BLaER1 (cell line): Measurements from ENCODE around the gene NOXO1.

Source experiments
- H3K27ac ChIP-seq: shearing (Covaris generic); formaldehyde crosslinking; 2 replicates; pipeline ENCODE4 v1.8.1; 2022
- H3K27me3 ChIP-seq: shearing (Covaris generic); formaldehyde crosslinking; 2 replicates; pipeline ENCODE4 v1.8.1; 2022
- H3K36me3 ChIP-seq: shearing (Covaris generic); formaldehyde crosslinking; 2 replicates; pipeline ENCODE4 v1.8.1; 2022
- H3K4me1 ChIP-seq: shearing (Covaris generic); formaldehyde crosslinking; 2 replicates; pipeline ENCODE4 v1.8.1; 2022
- H3K4me2 ChIP-seq: shearing (Covaris generic); formaldehyde crosslinking; 2 replicates; pipeline ENCODE4 v1.8.1; 2022
- H3K4me3 ChIP-seq: shearing (Covaris generic); formaldehyde crosslinking; 2 replicates; pipeline ENCODE4 v1.8.1; 2022
- H3K9ac ChIP-seq: shearing (Covaris generic); formaldehyde crosslinking; 2 replicates; pipeline ENCODE4 v1.8.1; 2022
- H3K9me3 ChIP-seq: shearing (Covaris generic); formaldehyde crosslinking; 2 replicates; pipeline ENCODE4 v1.8.1; 2022
- H4K20me1 ChIP-seq: shearing (Covaris generic); formaldehyde crosslinking; 2 replicates; pipeline ENCODE4 v1.8.1; 2022
- Cebpa-rat ChIP-seq: shearing (Covaris generic); IDR thresholded peaks from 2 replicates; pipeline ENCODE4 v1.8.1; 2022

Gene NOXO1, protein sequence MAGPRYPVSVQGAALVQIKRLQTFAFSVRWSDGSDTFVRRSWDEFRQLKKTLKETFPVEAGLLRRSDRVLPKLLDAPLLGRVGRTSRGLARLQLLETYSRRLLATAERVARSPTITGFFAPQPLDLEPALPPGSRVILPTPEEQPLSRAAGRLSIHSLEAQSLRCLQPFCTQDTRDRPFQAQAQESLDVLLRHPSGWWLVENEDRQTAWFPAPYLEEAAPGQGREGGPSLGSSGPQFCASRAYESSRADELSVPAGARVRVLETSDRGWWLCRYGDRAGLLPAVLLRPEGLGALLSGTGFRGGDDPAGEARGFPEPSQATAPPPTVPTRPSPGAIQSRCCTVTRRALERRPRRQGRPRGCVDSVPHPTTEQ

DNA sequence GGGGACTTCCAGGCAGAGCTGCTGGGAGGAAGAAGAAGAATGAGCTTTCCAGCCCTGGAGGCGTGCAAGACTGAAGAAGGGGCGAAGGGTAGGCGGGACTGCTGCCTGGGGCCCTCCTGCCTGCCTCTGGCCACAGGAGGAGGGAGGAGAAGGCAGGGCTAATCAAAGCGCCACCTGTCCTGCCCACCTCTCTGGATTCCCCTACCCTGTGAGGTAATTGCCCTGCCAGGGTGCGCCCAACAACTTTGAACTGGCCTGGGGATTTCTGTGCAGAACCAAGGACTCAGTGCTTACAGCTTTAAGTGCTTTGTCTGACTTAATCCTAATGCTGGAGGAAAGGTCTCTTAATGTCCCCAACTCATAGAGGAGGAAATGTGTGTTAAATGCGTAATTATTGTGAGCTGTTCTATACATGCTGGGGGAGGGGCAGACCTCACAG is at the start of gene NOXO1:
Gene NOXO1, minus strand, starts transcription at position 72 of the 439 bp plus-strand sequence. CDS start 290 bp downstream, outside the sequence.
- no peak within 1 kb of the TSS for H3K4me3 ChIP-seq
- no peak for TF ChIP-seq Cebpa-rat
- peaks cover 45% of the 10 kb centered on the region for H3K36me3 ChIP-seq
- H3K27ac ChIP-seq, result no peak within 1 kb of the TSS
- peaks cover 65% of the 10 kb centered on the region for H4K20me1 ChIP-seq
- peaks cover 42% of the 10 kb centered on the region for H3K4me1 ChIP-seq
- no peak within 1 kb of the TSS for H3K9ac ChIP-seq
- H3K4me2 ChIP-seq, result no peak within 1 kb of the TSS; the same call in 1 of the 2 replicates
- peaks cover 68% of the 10 kb centered on the region for H3K27me3 ChIP-seq
- H3K9me3 ChIP-seq, result no peaks in the 10 kb centered on the region

GRCh38 chr16:2030036-2030435 is 48.8 kb upstream of the NOXO1 start:
- peaks cover 39% of the 10 kb centered on the region for H3K27me3 ChIP-seq
- H3K36me3 ChIP-seq, result peaks cover 7% of the 10 kb centered on the region
- no peak overlapping the region for H3K4me3 ChIP-seq
- no peaks in the 10 kb centered on the region for H3K9me3 ChIP-seq
- H3K27ac ChIP-seq, result no peak overlapping the region
- TF ChIP-seq Cebpa-rat, result no peak
- H3K4me2 ChIP-seq, result peak overlapping the region; percentile 98; the same call in 1 of the 2 replicates
- H3K4me1 ChIP-seq, result peaks cover 77% of the 10 kb centered on the region
- H4K20me1 ChIP-seq, result peaks cover 18% of the 10 kb centered on the region
- no peak overlapping the region for H3K9ac ChIP-seq

- Histone ChIP-seq H3K9ac (no peak overlapping the region), H3K36me3 (peaks cover 7% of the 10 kb centered on the region), H3K4me1 (peaks cover 71% of the 10 kb centered on the region), H3K27ac (no peak overlapping the region), H3K4me2 (no peak overlapping the region), H3K27me3 (peaks cover 42% of the 10 kb centered on the region), H3K9me3 (no peaks in the 10 kb centered on the region), H3K4me3 (no peak overlapping the region), H4K20me1 (peaks cover 18% of the 10 kb centered on the region)
- no peak for TF ChIP-seq Cebpa-rat
Observed at GRCh38 chr16:2029350-2029749, 48.1 kb upstream of the NOXO1 start.

DNA sequence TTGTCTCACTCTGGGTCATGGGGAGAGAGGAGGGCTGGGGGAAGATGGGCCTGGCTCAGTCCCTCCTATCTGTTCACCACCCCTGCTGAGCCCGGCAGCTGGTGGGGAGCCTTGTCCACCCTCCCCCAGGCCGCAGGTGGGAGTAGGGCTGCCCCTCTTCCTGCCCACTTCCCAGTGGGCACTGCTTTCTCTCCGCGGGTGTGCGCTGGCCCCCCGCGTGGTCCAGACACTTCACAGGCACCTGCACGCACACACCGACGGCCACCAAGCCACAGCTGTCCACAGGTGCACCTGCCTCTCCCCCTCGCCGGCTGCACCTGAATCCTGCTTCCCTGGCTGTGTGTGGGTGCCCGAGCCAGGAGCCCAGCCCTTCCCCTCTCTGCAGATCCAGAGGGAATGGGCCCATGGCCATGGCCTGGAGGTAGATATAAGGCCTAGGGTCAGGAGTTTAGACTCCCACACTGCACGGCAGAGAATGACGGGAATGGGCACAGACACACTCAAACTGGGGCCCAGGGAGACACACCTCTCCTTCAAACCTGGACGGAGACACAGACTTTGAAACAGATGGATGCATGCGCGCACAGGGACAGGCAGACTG is 47.5 kb upstream of the NOXO1 start:
- H3K36me3 ChIP-seq, result peaks cover 7% of the 10 kb centered on the region
- H3K9ac ChIP-seq, result no peak overlapping the region
- H3K4me1 ChIP-seq, result peaks cover 71% of the 10 kb centered on the region
- no peak overlapping the region for H3K4me3 ChIP-seq
- H3K27me3 ChIP-seq, result peaks cover 42% of the 10 kb centered on the region
- H3K4me2 ChIP-seq, result peak overlapping the region; percentile 96
- peaks cover 18% of the 10 kb centered on the region for H4K20me1 ChIP-seq
- H3K9me3 ChIP-seq, result no peaks in the 10 kb centered on the region
- H3K27ac ChIP-seq, result no peak overlapping the region
- TF ChIP-seq Cebpa-rat, result no peak

DNA sequence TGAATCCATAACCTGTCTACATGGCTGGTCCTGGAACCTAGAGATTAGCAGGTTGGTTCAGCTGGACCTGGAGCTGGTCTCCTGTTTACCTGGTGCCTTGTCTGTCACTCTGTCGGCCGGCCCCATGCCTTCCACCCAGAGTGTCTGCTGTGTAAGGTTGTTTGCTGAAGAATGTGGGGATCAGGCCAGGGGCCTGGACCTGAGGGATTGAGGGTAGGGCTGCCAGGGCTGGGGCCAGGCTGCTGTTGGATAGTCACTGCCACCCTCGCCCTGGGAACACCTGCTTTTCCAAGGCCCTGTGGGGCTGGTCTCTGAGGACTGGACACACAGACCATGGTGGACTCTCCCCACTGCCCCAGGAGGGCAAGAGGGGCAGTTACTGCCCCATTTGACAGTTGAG is 46.9 kb upstream of the NOXO1 start:
- Histone ChIP-seq H3K4me3 (peak overlapping the region; percentile 74; the same call in 1 of the 2 replicates), H3K4me1 (peaks cover 70% of the 10 kb centered on the region), H3K9me3 (no peaks in the 10 kb centered on the region), H3K36me3 (peaks cover 7% of the 10 kb centered on the region), H3K9ac (no peak overlapping the region), H3K27me3 (peaks cover 42% of the 10 kb centered on the region), H3K27ac (no peak overlapping the region), H4K20me1 (peaks cover 18% of the 10 kb centered on the region), H3K4me2 (peak overlapping the region; percentile 96)
- no peak for TF ChIP-seq Cebpa-rat

- Histone ChIP-seq H3K9ac (peak overlapping the region; percentile 74), H3K36me3 (peaks cover 7% of the 10 kb centered on the region), H3K9me3 (no peaks in the 10 kb centered on the region), H3K27me3 (peaks cover 42% of the 10 kb centered on the region), H3K4me2 (peak overlapping the region; percentile 96), H4K20me1 (peaks cover 18% of the 10 kb centered on the region), H3K27ac (peak overlapping the region; percentile 56), H3K4me3 (peak overlapping the region; percentile 74), H3K4me1 (peaks cover 69% of the 10 kb centered on the region)
- no peak for TF ChIP-seq Cebpa-rat
Observed at GRCh38 chr16:2027024-2028010, 46.0 kb upstream of the NOXO1 start.

- Histone ChIP-seq H3K4me2 (peak within 1 kb of the TSS; percentile 96), H3K27me3 (peaks cover 48% of the 10 kb centered on the region), H3K4me1 (peaks cover 61% of the 10 kb centered on the region), H3K9ac (peak within 1 kb of the TSS; percentile 74), H3K36me3 (peaks cover 7% of the 10 kb centered on the region), H3K4me3 (peak within 1 kb of the TSS; percentile 74), H3K9me3 (no peaks in the 10 kb centered on the region), H4K20me1 (peaks cover 18% of the 10 kb centered on the region), H3K27ac (peak within 1 kb of the TSS; percentile 56)
- no peak for TF ChIP-seq Cebpa-rat
Observed at GRCh38 chr16:2026461-2027023, 45.3 kb upstream of the NOXO1 start, which contains the start of gene NHERF2. TSS of gene NHERF2 (plus strand) at chr16:2026902. CDS start at chr16:2027006, 104 bp downstream.

DNA sequence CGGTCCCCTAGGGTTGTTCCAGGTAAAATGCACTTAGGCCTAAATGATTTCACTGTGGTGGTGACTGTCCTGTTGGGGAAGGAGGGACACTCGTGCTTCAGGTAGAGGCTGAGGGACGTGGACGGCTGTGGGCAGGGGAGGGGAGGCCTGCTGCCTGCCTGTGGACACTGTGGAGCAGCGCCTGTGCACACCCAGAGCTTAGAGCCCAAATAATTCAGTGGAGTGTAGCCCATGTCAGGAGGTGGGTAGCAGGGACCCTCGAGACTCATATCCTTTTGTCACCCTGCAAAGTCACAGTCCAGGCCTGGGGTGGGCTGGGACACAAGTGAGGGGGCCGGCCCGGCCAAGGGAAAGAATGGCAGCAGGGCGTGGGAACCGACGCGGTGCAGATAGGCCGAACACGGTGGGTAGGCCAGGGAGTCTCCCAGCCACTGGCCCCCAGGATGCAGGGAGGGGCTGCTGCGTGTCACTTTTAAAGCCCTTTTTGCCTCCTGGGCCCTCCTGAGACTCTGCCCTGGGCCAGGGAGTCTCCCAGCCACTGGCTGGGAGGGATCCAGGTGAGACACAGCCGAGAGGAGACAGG is 44.7 kb upstream of the NOXO1 start:
- Histone ChIP-seq H3K27me3 (peaks cover 54% of the 10 kb centered on the region), H3K4me1 (peaks cover 56% of the 10 kb centered on the region), H3K4me3 (no peak overlapping the region)

DNA sequence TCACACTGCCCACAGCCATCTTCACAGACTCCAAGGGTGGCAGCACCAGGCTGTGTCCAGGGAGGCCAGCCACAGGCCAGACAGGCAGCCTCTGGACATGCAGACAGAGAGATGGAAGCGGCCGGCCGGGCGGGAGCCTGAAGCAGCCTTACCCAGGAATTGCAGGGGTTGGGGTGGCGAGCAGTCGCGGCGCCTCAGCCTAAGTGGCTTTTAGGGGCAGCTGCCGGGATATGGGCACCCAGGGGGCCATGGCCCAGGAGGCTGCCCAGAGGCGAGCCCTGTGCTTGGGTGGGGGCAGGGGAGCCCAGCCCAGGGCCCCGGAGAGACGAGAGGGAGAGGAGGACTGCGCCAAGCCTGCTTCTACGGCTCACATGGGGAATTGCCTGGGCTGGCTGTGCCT is 44.0 kb upstream of the NOXO1 start:
- H3K27me3 ChIP-seq, result peaks cover 61% of the 10 kb centered on the region
- H3K27ac ChIP-seq, result no peak overlapping the region
- H3K9me3 ChIP-seq, result no peaks in the 10 kb centered on the region
- H4K20me1 ChIP-seq, result peaks cover 18% of the 10 kb centered on the region
- no peak overlapping the region for H3K4me2 ChIP-seq
- no peak overlapping the region for H3K9ac ChIP-seq
- H3K4me3 ChIP-seq, result no peak overlapping the region
- no peak for TF ChIP-seq Cebpa-rat
- H3K36me3 ChIP-seq, result peaks cover 6% of the 10 kb centered on the region
- H3K4me1 ChIP-seq, result peaks cover 56% of the 10 kb centered on the region

More for the DNA sequence above, 44.7 kb upstream of the NOXO1 start:
- no peaks in the 10 kb centered on the region for H3K9me3 ChIP-seq
- TF ChIP-seq Cebpa-rat, result no peak
- H3K36me3 ChIP-seq, result peaks cover 7% of the 10 kb centered on the region
- H3K27ac ChIP-seq, result no peak overlapping the region
- H3K9ac ChIP-seq, result no peak overlapping the region
- peak overlapping the region; percentile 96 for H3K4me2 ChIP-seq
- peaks cover 18% of the 10 kb centered on the region for H4K20me1 ChIP-seq
